ENCODE data around the gene LOXL4. TPM values are rescaled to one million over a fixed set of nuclear protein-coding genes. Genes with fewer than 3 reads are reported as not detected.

Gene LOXL4
- total RNA-seq, 1 experiment from 2014 or later, result 0.13 TPM

DNA sequence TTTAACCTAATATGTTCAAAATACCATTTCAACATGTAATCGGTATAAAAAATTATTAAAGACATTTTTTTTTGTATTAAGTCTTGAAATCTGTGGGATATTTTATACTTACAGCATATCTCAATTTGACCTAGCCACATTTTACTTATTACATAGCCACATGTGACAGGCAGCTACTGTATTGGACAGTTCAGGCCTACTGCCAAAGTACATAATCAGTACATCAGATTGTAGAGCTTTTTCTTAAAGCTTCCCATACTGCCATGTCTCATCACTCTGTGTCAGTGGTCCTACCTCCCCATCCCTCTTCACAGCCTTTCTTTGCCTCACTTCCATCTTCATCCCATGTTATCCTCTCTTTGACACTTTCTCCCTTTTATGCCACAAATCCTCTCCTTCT, 43.0 kb downstream of the LOXL4 start:
- no peaks in the 10 kb centered on the region for H3K23me2 ChIP-seq (ENCODE audit: insufficient read length, low read depth, low read length, poor library complexity, severe bottlenecking)
- no peak overlapping the region for H4K5ac ChIP-seq (ENCODE audit: insufficient read length, low read depth, low read length)
- no peak overlapping the region for H2BK20ac ChIP-seq (ENCODE audit: low read depth, low read length, poor library complexity, severe bottlenecking)
- H4K20me1 ChIP-seq (ENCODE audit: control insufficient read depth, insufficient read depth, insufficient read length), result no peaks in the 10 kb centered on the region
- Mint-ChIP-seq H3K4me1 (peaks cover 9 to 12% of the 10 kb centered on the region in 2 experiments), H3K4me3 (no peak overlapping the region), H3K27me3 (ENCODE audit: low read depth) (no peaks in the 10 kb centered on the region), H3K27ac (no peak overlapping the region), H3K36me3 (ENCODE audit: insufficient read depth in 1 of 3, low read depth in 3 of 3) (peaks cover 3 to 11% (median 7%) of the 10 kb centered on the region in 3 experiments; a peak in 4 of 7 replicates), H3K9me3 (peaks cover 6 to 7% of the 10 kb centered on the region in 2 experiments)
- TF ChIP-seq, protein P1, sequence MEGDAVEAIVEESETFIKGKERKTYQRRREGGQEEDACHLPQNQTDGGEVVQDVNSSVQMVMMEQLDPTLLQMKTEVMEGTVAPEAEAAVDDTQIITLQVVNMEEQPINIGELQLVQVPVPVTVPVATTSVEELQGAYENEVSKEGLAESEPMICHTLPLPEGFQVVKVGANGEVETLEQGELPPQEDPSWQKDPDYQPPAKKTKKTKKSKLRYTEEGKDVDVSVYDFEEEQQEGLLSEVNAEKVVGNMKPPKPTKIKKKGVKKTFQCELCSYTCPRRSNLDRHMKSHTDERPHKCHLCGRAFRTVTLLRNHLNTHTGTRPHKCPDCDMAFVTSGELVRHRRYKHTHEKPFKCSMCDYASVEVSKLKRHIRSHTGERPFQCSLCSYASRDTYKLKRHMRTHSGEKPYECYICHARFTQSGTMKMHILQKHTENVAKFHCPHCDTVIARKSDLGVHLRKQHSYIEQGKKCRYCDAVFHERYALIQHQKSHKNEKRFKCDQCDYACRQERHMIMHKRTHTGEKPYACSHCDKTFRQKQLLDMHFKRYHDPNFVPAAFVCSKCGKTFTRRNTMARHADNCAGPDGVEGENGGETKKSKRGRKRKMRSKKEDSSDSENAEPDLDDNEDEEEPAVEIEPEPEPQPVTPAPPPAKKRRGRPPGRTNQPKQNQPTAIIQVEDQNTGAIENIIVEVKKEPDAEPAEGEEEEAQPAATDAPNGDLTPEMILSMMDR (conservative IDR thresholded peaks at IDR 0.05), result no peak
- H2BK12ac ChIP-seq (ENCODE audit: insufficient read length, low read depth, low read length), result no peak overlapping the region
- no peak overlapping the region for H3K4ac ChIP-seq (ENCODE audit: low read depth, low read length)
- no peak overlapping the region for H3K56ac ChIP-seq (ENCODE audit: insufficient read length, low read depth, low read length)
- H3K14ac ChIP-seq (ENCODE audit: insufficient read depth, low read length), result no peak overlapping the region
- H3K18ac ChIP-seq (ENCODE audit: insufficient read length, low read depth, low read length), result no peak overlapping the region
- H3K23ac ChIP-seq (ENCODE audit: insufficient read length, low read depth, low read length), result no peak overlapping the region
- no peak overlapping the region for H2BK5ac ChIP-seq (ENCODE audit: insufficient read length, low read length)
- H2AK5ac ChIP-seq (ENCODE audit: insufficient read length, low read length), result no peak overlapping the region
- no peak overlapping the region for H3T11ph ChIP-seq (ENCODE audit: low read length)
- H3K4me1 ChIP-seq (ENCODE audit: insufficient read depth, low read length), result no peaks in the 10 kb centered on the region
- H3K79me2 ChIP-seq (ENCODE audit: insufficient read depth, low read length), result no peaks in the 10 kb centered on the region
- H3K4me2 ChIP-seq (ENCODE audit: insufficient read depth, insufficient read length, low read length), result no peak overlapping the region
- H3K9ac ChIP-seq (ENCODE audit: extremely low read depth, insufficient read length, low read length), result no peak overlapping the region
- H3K9me3 ChIP-seq (ENCODE audit: control insufficient read depth, low read depth, low read length), result no peaks in the 10 kb centered on the region
- H3K79me1 ChIP-seq (ENCODE audit: insufficient read depth, low read depth, low read length, poor library complexity, severe bottlenecking), result no peaks in the 10 kb centered on the region
- no peak overlapping the region for H4K8ac ChIP-seq (replicated peaks; ENCODE audit: insufficient read length, low read depth, low read length)
- no peak overlapping the region for H3K27ac ChIP-seq (ENCODE audit: insufficient read length, low read depth, low read length)
- no peak overlapping the region for H2BK15ac ChIP-seq (ENCODE audit: low read depth, low read length)
- no CpG with 5 or more reads among the region's 1 CpG for WGBS (ENCODE audit: extremely low coverage, insufficient read length, low lambda C conversion rate)
- no peak overlapping the region for H2AFZ ChIP-seq (ENCODE audit: low read length)
- H4K91ac ChIP-seq (ENCODE audit: insufficient read length, low read depth, low read length), result no peak overlapping the region
- H2BK120ac ChIP-seq (ENCODE audit: low read depth, low read length, poor library complexity, severe bottlenecking), result no peak overlapping the region
- no peaks in the 10 kb centered on the region for H3K27me3 ChIP-seq (ENCODE audit: insufficient read depth, low read length)
- DNase-seq, result no peak

All from H9 (cell line).